ENCODE data around the gene POLR2M. TPM values are rescaled to one million over a fixed set of nuclear protein-coding genes. Genes with fewer than 3 reads are reported as not detected.

Gene POLR2M
- total and polyA plus RNA-seq, 5 donors from 2014 or later = 53.6 to 85.5 (median 65.4) TPM

DNA sequence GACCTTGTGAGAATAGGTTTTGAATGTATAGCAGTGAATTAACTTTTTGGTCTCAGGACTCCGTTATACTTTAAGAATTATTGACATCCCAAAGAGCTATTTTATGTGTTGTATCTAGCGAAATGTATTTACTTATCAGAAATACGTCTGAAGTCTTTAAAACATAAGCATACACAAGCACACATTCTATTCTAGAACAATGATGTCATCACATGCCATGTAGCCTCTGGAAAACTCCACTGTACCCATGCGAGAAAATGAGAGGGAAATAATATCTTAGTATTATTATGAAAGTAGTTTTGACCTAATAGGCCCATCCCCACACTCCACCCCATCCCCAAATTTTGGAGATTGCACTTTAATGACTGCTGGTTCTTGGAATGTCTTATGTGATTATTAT lies 1.5 kb downstream of the POLR2M start:
- Histone ChIP-seq H3K9me3 (ENCODE audit: control insufficient read depth in 2 of 2, low read length in 2 of 2) (no peaks in the 10 kb centered on the region), H3K27ac (ENCODE audit: insufficient read depth, low read length, poor library complexity, severe bottlenecking) (peak overlapping the region; percentile 94), H3K27me3 (ENCODE audit: control insufficient read depth, insufficient read depth, low read length) (no peaks in the 10 kb centered on the region), H3K36me3 (ENCODE audit: control insufficient read depth, insufficient read depth, low read length) (peaks cover 41% of the 10 kb centered on the region), H3K4me3 (ENCODE audit: low read depth, low read length) (peak overlapping the region; percentile 92), H3K4me1 (ENCODE audit: control insufficient read depth, insufficient read depth, low read length, poor library complexity, severe bottlenecking) (peaks cover 42% of the 10 kb centered on the region)
- ATAC-seq (ENCODE audit: low read depth in 2 of 2) (no peak), DNase-seq (no peak)
- H3K9me3 Mint-ChIP-seq = peaks cover 0 to 6% (median 0%) of the 10 kb centered on the region in 7 donors
- peak overlapping the region; percentile 88 to 97 (median 96) for H3K27ac Mint-ChIP-seq
- H3K4me3 Mint-ChIP-seq = peak overlapping the region; percentile 84 to 99 (median 91)
- H3K36me3 Mint-ChIP-seq = peaks cover 28% of the 10 kb centered on the region
- no peaks in the 10 kb centered on the region for H3K27me3 Mint-ChIP-seq
- peaks cover 42 to 84% (median 57%) of the 10 kb centered on the region in 4 donors for H3K4me1 Mint-ChIP-seq

DNA sequence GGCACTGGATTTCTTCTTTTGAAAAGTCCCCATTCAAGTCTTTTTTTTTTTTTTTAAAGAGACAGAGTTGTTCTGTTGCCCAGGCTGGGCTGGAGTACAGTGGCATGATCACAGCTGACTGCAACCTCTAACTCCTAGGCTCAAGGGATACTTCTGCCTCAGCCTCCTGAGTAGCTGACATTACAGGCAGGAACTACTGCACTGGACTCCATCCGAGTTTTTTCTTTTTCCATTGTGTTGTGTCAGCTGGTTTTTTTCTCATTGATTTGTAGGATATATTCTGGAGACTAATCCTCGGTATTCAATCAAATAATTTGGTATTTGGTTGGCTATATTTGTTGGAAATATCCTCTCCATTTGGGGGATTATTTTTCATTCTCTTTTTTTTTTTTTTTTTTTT lies 11.8 kb downstream of the POLR2M start:
- no peak for DNase-seq
- H3K9me3 ChIP-seq (ENCODE audit: control insufficient read depth in 2 of 2, low read length in 2 of 2) = no peaks in the 10 kb centered on the region
- H3K9me3 Mint-ChIP-seq = peaks cover 0 to 4% (median 0%) of the 10 kb centered on the region in 7 donors
- H3K27me3 ChIP-seq (ENCODE audit: control insufficient read depth, insufficient read depth, low read length) = no peaks in the 10 kb centered on the region
- peaks cover 12 to 21% (median 19%) of the 10 kb centered on the region in 4 donors for H3K4me1 Mint-ChIP-seq
- H3K27ac ChIP-seq (ENCODE audit: insufficient read depth, low read length, poor library complexity, severe bottlenecking) = no peak overlapping the region
- H3K27me3 Mint-ChIP-seq = no peaks in the 10 kb centered on the region
- no peak for ATAC-seq (ENCODE audit: low read depth in 2 of 2)
- peaks cover 49% of the 10 kb centered on the region for H3K36me3 Mint-ChIP-seq
- H3K4me3 ChIP-seq (ENCODE audit: low read depth, low read length) = no peak overlapping the region
- H3K27ac Mint-ChIP-seq = no peak overlapping the region
- no peaks in the 10 kb centered on the region for H3K4me1 ChIP-seq (ENCODE audit: control insufficient read depth, insufficient read depth, low read length, poor library complexity, severe bottlenecking)
- H3K36me3 ChIP-seq (ENCODE audit: control insufficient read depth, insufficient read depth, low read length) = peaks cover 39% of the 10 kb centered on the region
- no peak overlapping the region for H3K4me3 Mint-ChIP-seq

DNA sequence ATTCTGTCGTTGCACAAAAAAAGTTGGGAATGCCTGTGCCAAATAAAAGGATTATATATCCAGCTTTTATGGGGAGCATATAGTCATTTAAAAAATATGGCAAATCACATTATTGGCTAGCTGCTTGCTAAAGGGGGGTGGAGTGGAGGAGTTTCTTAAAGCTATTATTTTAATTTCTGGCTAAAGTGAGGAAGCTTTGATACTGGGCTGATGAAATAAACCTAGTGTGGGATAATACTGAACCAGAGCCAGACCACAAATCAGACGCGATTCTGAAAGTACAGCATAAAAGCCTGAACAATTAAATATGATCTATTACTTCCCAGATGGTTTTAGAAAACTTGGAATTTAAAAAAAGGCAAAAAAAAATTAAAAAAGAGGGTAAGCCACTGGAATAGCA lies 14.4 kb downstream of the POLR2M start:
- Mint-ChIP-seq H3K27ac (no peak overlapping the region), H3K36me3 (peaks cover 44% of the 10 kb centered on the region), H3K27me3 (no peaks in the 10 kb centered on the region), H3K4me3 (no peak overlapping the region), H3K4me1 (peaks cover 5 to 12% (median 9%) of the 10 kb centered on the region in 4 donors), H3K9me3 (peaks cover 0 to 9% (median 1%) of the 10 kb centered on the region in 7 donors)
- Histone ChIP-seq H3K36me3 (ENCODE audit: control insufficient read depth, insufficient read depth, low read length) (peaks cover 25% of the 10 kb centered on the region), H3K4me3 (ENCODE audit: low read depth, low read length) (no peak overlapping the region), H3K4me1 (ENCODE audit: control insufficient read depth, insufficient read depth, low read length, poor library complexity, severe bottlenecking) (no peaks in the 10 kb centered on the region), H3K27me3 (ENCODE audit: control insufficient read depth, insufficient read depth, low read length) (no peaks in the 10 kb centered on the region), H3K27ac (ENCODE audit: insufficient read depth, low read length, poor library complexity, severe bottlenecking) (no peak overlapping the region), H3K9me3 (ENCODE audit: control insufficient read depth in 2 of 2, low read length in 2 of 2) (no peaks in the 10 kb centered on the region)
- no peak for DNase-seq
- ATAC-seq (ENCODE audit: low read depth in 2 of 2) = no peak

DNA sequence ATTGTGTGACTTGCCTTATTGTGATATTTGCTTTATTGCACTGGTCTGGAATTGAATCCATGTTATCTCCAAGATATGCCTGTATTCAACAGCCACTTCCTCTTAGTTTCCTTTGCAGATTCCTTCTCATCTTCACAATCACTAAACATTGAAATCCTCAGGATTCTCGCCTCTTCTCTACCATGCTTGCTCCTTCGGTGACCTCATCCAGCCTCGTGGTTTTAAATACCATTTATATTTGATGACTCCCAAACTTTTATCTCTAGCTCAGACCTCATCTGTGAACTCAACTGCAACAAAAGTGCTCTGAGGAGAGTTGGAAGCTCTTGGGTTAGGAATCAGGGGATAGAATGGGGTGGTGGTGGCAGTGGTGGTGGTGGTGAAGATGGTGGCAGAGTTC lies 19.9 kb downstream of the POLR2M start:
- no peaks in the 10 kb centered on the region for H3K27me3 ChIP-seq (ENCODE audit: control insufficient read depth, insufficient read depth, low read length)
- ATAC-seq (ENCODE audit: low read depth in 2 of 2) (no peak), DNase-seq (no peak)
- Mint-ChIP-seq H3K27ac (no peak overlapping the region), H3K36me3 (peaks cover 31% of the 10 kb centered on the region), H3K4me1 (peaks cover 3 to 6% (median 5%) of the 10 kb centered on the region in 4 donors), H3K4me3 (no peak overlapping the region), H3K9me3 (peaks cover 0 to 6% (median 0%) of the 10 kb centered on the region in 7 donors), H3K27me3 (no peaks in the 10 kb centered on the region)
- no peak overlapping the region for H3K4me3 ChIP-seq (ENCODE audit: low read depth, low read length)
- no peaks in the 10 kb centered on the region for H3K4me1 ChIP-seq (ENCODE audit: control insufficient read depth, insufficient read depth, low read length, poor library complexity, severe bottlenecking)
- H3K9me3 ChIP-seq (ENCODE audit: control insufficient read depth in 2 of 2, low read length in 2 of 2) = no peaks in the 10 kb centered on the region
- H3K36me3 ChIP-seq (ENCODE audit: control insufficient read depth, insufficient read depth, low read length) = no peaks in the 10 kb centered on the region
- H3K27ac ChIP-seq (ENCODE audit: insufficient read depth, low read length, poor library complexity, severe bottlenecking) = no peak overlapping the region

DNA sequence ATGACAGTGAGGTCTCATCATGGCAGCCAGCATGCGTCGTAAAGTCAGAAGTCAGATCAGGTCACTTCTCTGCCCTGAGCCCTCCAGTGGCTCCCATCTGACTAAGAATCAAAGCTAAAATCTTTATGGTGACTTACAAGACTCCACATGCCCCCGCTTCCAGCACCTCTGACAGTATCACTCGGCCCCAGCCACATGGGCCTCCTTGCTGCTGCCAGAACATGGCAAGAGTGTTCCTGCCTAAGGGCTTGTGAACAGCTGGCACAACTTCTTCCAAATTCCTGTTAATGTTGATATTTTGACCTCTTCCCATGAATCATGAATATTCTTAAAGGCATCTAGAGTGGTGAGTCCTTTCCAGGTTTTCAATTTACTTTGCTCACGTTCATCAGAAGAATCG lies 20.5 kb downstream of the POLR2M start:
- no peaks in the 10 kb centered on the region for H3K36me3 ChIP-seq (ENCODE audit: control insufficient read depth, insufficient read depth, low read length)
- H3K4me3 ChIP-seq (ENCODE audit: low read depth, low read length) = no peak overlapping the region
- Mint-ChIP-seq H3K36me3 (peaks cover 29% of the 10 kb centered on the region), H3K4me1 (peaks cover 3 to 6% (median 5%) of the 10 kb centered on the region in 4 donors), H3K9me3 (peaks cover 0 to 6% (median 0%) of the 10 kb centered on the region in 7 donors), H3K27me3 (no peaks in the 10 kb centered on the region), H3K27ac (no peak overlapping the region), H3K4me3 (no peak overlapping the region)
- H3K9me3 ChIP-seq (ENCODE audit: control insufficient read depth in 2 of 2, low read length in 2 of 2) = no peaks in the 10 kb centered on the region
- ATAC-seq (ENCODE audit: low read depth in 2 of 2) (no peak), DNase-seq (no peak)
- H3K4me1 ChIP-seq (ENCODE audit: control insufficient read depth, insufficient read depth, low read length, poor library complexity, severe bottlenecking) = no peaks in the 10 kb centered on the region
- H3K27me3 ChIP-seq (ENCODE audit: control insufficient read depth, insufficient read depth, low read length) = no peaks in the 10 kb centered on the region
- no peak overlapping the region for H3K27ac ChIP-seq (ENCODE audit: insufficient read depth, low read length, poor library complexity, severe bottlenecking)

DNA sequence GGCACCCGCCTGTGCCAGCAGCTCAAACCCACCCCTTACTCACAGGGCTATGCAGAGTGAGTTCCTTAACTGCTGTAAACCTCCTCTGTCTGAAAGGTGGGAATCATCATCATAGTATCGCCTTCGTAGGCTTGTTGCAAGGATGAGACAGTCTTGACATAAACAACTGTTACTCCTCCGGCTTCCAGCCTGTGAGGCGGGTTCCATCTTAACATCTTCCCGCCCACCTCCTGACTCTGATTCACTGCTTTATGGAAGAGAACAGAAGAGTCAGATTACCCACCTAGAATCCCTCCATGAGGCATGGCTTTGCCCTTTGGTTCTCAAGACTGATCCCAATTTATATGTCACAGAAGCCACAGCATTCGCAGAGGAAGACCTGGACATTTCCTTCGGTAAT lies 21.9 kb downstream of the POLR2M start:
- H3K27ac ChIP-seq (ENCODE audit: insufficient read depth, low read length, poor library complexity, severe bottlenecking) = no peak overlapping the region
- no peaks in the 10 kb centered on the region for H3K9me3 ChIP-seq (ENCODE audit: control insufficient read depth in 2 of 2, low read length in 2 of 2)
- Mint-ChIP-seq H3K36me3 (peaks cover 21% of the 10 kb centered on the region), H3K9me3 (peaks cover 0 to 6% (median 0%) of the 10 kb centered on the region in 7 donors), H3K4me1 (peaks cover 2 to 5% (median 4%) of the 10 kb centered on the region in 4 donors), H3K27ac (no peak overlapping the region), H3K27me3 (no peaks in the 10 kb centered on the region), H3K4me3 (no peak overlapping the region)
- ATAC-seq (ENCODE audit: low read depth in 2 of 2) = no peak
- H3K4me1 ChIP-seq (ENCODE audit: control insufficient read depth, insufficient read depth, low read length, poor library complexity, severe bottlenecking) = peaks cover 4% of the 10 kb centered on the region
- no peak for DNase-seq
- H3K36me3 ChIP-seq (ENCODE audit: control insufficient read depth, insufficient read depth, low read length) = no peaks in the 10 kb centered on the region
- no peak overlapping the region for H3K4me3 ChIP-seq (ENCODE audit: low read depth, low read length)
- no peaks in the 10 kb centered on the region for H3K27me3 ChIP-seq (ENCODE audit: control insufficient read depth, insufficient read depth, low read length)

DNA sequence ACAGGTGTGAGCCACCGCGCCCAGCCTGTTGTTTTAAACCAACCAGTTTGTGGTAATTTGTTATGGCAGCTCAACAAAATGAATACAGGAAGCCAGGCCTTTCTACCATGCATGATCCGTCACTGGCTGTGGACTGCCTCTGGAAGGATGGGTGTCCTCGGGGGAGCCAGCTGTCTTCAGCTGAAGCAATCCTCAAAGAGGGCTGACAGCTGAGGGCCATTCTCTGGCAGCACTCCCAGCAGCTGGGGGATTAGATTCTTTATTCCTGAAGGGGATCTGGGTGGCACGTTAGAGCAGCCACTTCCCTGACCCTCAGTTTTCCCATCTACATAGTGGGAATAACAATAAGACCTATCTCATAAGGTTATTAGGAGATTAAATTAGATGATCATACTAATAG lies 24.4 kb downstream of the POLR2M start:
- H3K4me3 Mint-ChIP-seq = no peak overlapping the region
- ATAC-seq (ENCODE audit: low read depth in 2 of 2) (no peak), DNase-seq (no peak)
- Histone ChIP-seq H3K4me3 (ENCODE audit: low read depth, low read length) (no peak overlapping the region), H3K27ac (ENCODE audit: insufficient read depth, low read length, poor library complexity, severe bottlenecking) (no peak overlapping the region), H3K27me3 (ENCODE audit: control insufficient read depth, insufficient read depth, low read length) (no peaks in the 10 kb centered on the region), H3K4me1 (ENCODE audit: control insufficient read depth, insufficient read depth, low read length, poor library complexity, severe bottlenecking) (peaks cover 4% of the 10 kb centered on the region), H3K36me3 (ENCODE audit: control insufficient read depth, insufficient read depth, low read length) (no peaks in the 10 kb centered on the region), H3K9me3 (ENCODE audit: control insufficient read depth in 2 of 2, low read length in 2 of 2) (no peaks in the 10 kb centered on the region)
- H3K27me3 Mint-ChIP-seq = no peaks in the 10 kb centered on the region
- no peak overlapping the region for H3K27ac Mint-ChIP-seq
- peaks cover 14% of the 10 kb centered on the region for H3K36me3 Mint-ChIP-seq
- no peaks in the 10 kb centered on the region for H3K9me3 Mint-ChIP-seq
- H3K4me1 Mint-ChIP-seq = peaks cover 0 to 9% (median 4%) of the 10 kb centered on the region in 4 donors

DNA sequence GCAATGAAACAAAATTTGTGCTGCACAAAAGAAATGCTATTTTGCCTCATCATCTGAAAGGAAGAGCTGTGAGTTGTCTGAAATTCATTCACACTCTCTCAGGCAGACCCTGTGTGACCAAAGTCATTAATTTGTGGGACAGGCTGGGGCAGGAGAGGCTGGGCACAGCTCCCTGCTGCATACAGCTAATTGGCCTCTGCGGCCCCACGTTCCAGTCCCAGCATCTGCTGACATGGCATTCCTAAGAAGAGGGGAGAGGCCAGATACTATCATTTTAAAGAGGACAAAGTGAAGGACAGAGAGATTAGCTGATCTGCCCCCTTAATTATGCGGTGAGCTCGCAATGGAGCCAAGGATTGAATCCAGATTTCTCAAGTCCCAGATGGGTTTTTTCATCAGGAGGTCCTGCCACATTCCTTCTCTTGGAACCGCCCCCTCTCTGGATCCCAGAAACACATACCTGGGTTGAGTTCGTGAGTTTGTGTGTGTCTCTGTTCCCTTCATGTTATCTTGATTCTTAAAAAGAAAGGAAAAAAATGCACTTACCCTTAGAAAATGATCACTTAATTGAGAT lies 25.1 kb downstream of the POLR2M start:
- ATAC-seq (ENCODE audit: low read depth in 2 of 2) (no peak), DNase-seq (no peak)
- Histone ChIP-seq H3K27ac (ENCODE audit: insufficient read depth, low read length, poor library complexity, severe bottlenecking) (no peak overlapping the region), H3K4me3 (ENCODE audit: low read depth, low read length) (no peak overlapping the region), H3K36me3 (ENCODE audit: control insufficient read depth, insufficient read depth, low read length) (no peaks in the 10 kb centered on the region), H3K27me3 (ENCODE audit: control insufficient read depth, insufficient read depth, low read length) (no peaks in the 10 kb centered on the region), H3K4me1 (ENCODE audit: control insufficient read depth, insufficient read depth, low read length, poor library complexity, severe bottlenecking) (peaks cover 4% of the 10 kb centered on the region), H3K9me3 (ENCODE audit: control insufficient read depth in 2 of 2, low read length in 2 of 2) (no peaks in the 10 kb centered on the region)
- peaks cover 10% of the 10 kb centered on the region for H3K36me3 Mint-ChIP-seq
- no peaks in the 10 kb centered on the region for H3K27me3 Mint-ChIP-seq
- H3K27ac Mint-ChIP-seq = no peak overlapping the region
- H3K4me1 Mint-ChIP-seq = peaks cover 0 to 9% (median 4%) of the 10 kb centered on the region in 4 donors
- H3K9me3 Mint-ChIP-seq = no peaks in the 10 kb centered on the region
- no peak overlapping the region for H3K4me3 Mint-ChIP-seq
